Measurements from ENCODE around the gene FNDC3A. TPM values are rescaled to one million over a fixed set of nuclear protein-coding genes. Genes with fewer than 3 reads are reported as not detected.

The FNDC3A gene
- total and polyA plus RNA-seq, 9 of the 15 experiments (the other 6 are each of a cell fraction or from before 2014, with no cell fraction given): 4.1 to 22.0 (median 13.5) TPM

- TF ChIP-seq, protein P1, sequence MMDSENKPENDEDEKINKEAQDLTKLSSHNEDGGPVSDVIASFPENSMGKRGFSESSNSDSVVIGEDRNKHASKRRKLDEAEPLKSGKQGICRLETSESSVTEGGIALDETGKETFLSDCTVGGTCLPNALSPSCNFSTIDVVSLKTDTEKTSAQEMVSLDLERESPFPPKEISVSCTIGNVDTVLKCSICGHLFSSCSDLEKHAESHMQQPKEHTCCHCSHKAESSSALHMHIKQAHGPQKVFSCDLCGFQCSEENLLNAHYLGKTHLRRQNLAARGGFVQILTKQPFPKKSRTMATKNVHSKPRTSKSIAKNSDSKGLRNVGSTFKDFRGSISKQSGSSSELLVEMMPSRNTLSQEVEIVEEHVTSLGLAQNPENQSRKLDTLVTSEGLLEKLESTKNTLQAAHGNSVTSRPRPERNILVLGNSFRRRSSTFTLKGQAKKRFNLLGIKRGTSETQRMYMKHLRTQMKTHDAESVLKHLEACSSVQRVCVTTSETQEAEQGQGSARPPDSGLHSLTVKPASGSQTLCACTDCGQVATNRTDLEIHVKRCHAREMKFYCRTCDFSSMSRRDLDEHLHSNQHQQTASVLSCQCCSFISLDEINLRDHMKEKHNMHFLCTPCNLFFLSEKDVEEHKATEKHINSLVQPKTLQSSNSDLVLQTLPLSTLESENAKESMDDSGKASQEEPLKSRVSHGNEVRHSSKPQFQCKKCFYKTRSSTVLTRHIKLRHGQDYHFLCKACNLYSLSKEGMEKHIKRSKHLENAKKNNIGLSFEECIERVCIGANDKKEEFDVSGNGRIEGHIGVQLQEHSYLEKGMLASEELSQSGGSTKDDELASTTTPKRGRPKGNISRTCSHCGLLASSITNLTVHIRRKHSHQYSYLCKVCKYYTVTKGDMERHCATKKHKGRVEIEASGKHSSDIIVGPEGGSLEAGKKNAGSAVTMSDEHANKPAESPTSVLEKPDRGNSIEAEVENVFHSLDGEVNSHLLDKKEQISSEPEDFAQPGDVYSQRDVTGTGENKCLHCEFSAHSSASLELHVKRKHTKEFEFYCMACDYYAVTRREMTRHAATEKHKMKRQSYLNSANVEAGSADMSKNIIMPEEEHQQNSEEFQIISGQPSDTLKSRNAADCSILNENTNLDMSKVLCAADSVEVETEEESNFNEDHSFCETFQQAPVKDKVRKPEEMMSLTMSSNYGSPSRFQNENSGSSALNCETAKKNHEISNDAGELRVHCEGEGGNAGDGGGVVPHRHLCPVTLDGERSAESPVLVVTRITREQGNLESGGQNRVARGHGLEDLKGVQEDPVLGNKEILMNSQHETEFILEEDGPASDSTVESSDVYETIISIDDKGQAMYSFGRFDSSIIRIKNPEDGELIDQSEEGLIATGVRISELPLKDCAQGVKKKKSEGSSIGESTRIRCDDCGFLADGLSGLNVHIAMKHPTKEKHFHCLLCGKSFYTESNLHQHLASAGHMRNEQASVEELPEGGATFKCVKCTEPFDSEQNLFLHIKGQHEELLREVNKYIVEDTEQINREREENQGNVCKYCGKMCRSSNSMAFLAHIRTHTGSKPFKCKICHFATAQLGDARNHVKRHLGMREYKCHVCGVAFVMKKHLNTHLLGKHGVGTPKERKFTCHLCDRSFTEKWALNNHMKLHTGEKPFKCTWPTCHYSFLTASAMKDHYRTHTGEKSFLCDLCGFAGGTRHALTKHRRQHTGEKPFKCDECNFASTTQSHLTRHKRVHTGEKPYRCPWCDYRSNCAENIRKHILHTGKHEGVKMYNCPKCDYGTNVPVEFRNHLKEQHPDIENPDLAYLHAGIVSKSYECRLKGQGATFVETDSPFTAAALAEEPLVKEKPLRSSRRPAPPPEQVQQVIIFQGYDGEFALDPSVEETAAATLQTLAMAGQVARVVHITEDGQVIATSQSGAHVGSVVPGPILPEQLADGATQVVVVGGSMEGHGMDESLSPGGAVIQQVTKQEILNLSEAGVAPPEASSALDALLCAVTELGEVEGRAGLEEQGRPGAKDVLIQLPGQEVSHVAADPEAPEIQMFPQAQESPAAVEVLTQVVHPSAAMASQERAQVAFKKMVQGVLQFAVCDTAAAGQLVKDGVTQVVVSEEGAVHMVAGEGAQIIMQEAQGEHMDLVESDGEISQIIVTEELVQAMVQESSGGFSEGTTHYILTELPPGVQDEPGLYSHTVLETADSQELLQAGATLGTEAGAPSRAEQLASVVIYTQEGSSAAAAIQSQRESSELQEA (IDR thresholded peaks at IDR 0.05; ENCODE audit: low read depth): no peak
- TF ChIP-seq CBFA2T2 (conservative IDR thresholded peaks at IDR 0.05) (no peak), RAD21 (CRISPR knock-in tag; conservative IDR thresholded peaks at IDR 0.05 in 1 of 2, IDR thresholded peaks at IDR 0.05 in 1 of 2) (no peak), IRF2 (CRISPR knock-in tag; IDR thresholded peaks at IDR 0.05) (no peak), HLTF (IDR thresholded peaks at IDR 0.05) (no peak), MYBL2 (IDR thresholded peaks at IDR 0.05; ENCODE audit: low read depth) (no peak), MYBL2 (CRISPR knock-in tag; IDR thresholded peaks at IDR 0.05; ENCODE audit: borderline replicate concordance) (no peak), ATF4 (CRISPR knock-in tag; IDR thresholded peaks at IDR 0.05) (no peak), TGIF2 (CRISPR knock-in tag; IDR thresholded peaks at IDR 0.05) (no peak), ZZZ3 (IDR thresholded peaks at IDR 0.05) (no peak), ETS2 (tag; IDR thresholded peaks at IDR 0.05; ENCODE audit: borderline replicate concordance, poor library complexity, severe bottlenecking) (no peak), RCOR1 (IDR thresholded peaks at IDR 0.05; ENCODE audit: borderline replicate concordance in 1 of 2, low read depth in 2 of 2, low read length in 2 of 2) (0 out of 4 replicates have a peak, but pooled peaks of 1 of the 2 experiments have one; percentile 20), CBFA2T3 (IDR thresholded peaks at IDR 0.05) (peak; percentile 27)
- TF ChIP-seq, protein P2, sequence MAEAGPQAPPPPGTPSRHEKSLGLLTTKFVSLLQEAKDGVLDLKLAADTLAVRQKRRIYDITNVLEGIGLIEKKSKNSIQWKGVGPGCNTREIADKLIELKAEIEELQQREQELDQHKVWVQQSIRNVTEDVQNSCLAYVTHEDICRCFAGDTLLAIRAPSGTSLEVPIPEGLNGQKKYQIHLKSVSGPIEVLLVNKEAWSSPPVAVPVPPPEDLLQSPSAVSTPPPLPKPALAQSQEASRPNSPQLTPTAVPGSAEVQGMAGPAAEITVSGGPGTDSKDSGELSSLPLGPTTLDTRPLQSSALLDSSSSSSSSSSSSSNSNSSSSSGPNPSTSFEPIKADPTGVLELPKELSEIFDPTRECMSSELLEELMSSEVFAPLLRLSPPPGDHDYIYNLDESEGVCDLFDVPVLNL (CRISPR knock-in tag; IDR thresholded peaks at IDR 0.05; ENCODE audit: low read depth): no peak
- TF ChIP-seq, protein P3, sequence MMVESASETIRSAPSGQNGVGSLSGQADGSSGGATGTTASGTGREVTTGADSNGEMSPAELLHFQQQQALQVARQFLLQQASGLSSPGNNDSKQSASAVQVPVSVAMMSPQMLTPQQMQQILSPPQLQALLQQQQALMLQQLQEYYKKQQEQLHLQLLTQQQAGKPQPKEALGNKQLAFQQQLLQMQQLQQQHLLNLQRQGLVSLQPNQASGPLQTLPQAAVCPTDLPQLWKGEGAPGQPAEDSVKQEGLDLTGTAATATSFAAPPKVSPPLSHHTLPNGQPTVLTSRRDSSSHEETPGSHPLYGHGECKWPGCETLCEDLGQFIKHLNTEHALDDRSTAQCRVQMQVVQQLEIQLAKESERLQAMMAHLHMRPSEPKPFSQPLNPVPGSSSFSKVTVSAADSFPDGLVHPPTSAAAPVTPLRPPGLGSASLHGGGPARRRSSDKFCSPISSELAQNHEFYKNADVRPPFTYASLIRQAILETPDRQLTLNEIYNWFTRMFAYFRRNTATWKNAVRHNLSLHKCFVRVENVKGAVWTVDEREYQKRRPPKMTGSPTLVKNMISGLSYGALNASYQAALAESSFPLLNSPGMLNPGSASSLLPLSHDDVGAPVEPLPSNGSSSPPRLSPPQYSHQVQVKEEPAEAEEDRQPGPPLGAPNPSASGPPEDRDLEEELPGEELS (CRISPR knock-in tag; IDR thresholded peaks at IDR 0.05; ENCODE audit: borderline replicate concordance): no peak
Measured at GRCh38 chr13:48930918-48931317, 44.8 kb upstream of the FNDC3A start (continued).
